Ramos (cell line): Measurements from ENCODE around the gene LRP1B.
"Not testable (repeated sequence)": the region's sequence is repeated elsewhere in the genome, so short reads cannot be mapped to it uniquely, and the experiment has no call there.

Experiments used
- in situ Hi-C: fragments of 300-500 bp; cut with MboI; formaldehyde crosslinking; loops from one replicate; pipeline ENCODE4 v1.14.3; 2022; ENCODE audit warnings: low sequenced_read_pairs; ENCODE audit not compliant: unreplicated experiment

LRP1B gene

DNA sequence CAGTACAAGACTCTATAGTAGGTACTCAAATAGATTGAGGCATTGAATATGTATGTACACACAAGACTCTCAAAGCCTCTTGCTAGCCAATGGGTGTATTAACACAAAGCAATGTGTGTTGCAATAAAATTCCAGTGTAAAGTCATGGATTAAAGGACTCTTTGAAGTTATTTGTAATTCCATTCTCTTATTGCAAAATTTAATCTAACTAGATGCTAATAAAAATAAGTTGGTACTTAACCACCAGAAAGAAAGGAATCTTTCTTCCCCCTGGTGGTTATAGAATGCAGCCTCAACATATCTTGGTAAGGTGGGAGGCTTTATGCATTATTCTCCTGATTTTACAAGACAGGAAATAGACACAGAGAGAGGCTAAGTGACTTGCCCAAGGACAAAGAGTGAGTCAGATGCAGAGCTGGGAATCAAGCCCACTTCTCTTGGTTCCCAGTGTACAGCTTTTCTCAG, 18.0 kb downstream of the LRP1B start:
- in situ Hi-C loops, result no loop called here

GRCh38 chr2:142104134-142104758, 26.6 kb downstream of the LRP1B start:
- in situ Hi-C loops, result no loop called here

DNA sequence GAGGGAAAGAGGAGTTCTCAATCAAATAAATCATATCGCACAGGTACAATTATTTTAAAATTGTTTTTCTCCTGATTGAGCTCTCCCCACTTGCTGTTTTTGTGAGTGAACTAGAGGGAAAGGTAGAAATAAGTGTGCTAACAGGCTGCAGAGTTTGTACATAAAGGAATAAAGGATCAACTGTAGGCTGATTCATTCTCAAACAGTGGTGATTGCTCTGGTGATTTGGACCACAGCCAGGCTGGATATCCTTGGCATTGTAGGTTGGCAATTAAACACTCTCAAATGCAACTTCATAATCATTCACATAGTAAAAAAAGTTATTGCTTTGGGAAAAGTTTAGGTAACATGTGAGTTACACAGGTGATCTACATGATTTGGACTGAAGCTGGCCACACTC, 29.8 kb downstream of the LRP1B start:
- in situ Hi-C loops, result no loop called here

DNA sequence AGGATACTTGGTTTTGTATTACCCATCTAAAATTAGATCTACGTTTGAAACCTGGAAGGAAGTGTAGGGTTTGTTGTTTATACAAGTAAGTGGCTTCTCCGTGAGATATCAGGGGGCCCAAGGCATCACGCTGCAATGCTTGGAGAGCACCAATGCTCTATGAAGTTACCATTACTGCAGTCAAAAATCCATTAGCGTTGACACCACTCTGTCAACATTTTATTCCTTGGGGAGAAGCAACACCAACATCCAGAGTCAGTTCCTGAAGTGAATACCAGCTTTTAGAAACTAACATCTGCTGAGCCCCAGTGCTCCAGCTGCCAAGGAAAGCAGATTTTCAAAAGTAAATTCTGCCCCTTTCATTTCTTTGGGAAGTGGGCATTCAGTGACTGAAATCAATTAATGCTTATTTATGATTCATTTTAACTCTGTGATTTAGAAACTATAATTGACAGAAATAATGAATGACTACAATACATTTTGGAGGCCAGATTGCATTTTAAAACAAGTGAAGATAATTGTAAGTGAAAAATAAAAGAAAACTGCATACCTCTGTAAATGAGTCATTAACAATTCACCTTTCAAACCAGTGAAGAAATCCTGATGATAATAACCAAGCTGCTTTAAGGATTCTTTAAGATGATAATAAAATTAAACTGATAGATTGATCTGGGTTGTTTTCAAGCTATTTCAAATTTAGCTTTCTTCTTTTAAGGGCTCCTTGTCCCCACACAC, 30.5 kb downstream of the LRP1B start:
- in situ Hi-C loops, result no loop called here

- in situ Hi-C loops, result no loop called here
Observed at GRCh38 chr2:142097711-142098110, 33.1 kb downstream of the LRP1B start.

DNA sequence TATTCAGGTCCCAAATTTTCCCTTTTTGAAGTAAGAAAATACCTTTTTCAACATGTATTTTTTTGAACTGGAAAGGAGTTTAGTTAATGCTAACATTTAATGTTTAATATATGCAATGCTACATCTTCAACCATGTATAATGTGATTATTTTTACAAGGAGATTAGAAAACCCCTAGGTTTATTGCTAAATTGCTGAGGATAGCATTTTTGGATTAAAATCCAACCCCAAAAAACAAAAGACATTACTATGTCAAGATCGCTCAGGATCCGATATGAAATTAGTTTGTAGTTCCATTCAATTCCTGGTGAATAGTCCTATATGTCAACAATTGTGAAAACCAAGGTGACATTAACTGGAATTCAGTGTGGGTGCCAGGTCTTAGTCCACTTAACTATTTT, 35.2 kb downstream of the LRP1B start:
- in situ Hi-C loops, result no loop called here

GRCh38 chr2:142094233-142094632, 36.6 kb downstream of the LRP1B start:
- in situ Hi-C loops, result no loop called here

DNA sequence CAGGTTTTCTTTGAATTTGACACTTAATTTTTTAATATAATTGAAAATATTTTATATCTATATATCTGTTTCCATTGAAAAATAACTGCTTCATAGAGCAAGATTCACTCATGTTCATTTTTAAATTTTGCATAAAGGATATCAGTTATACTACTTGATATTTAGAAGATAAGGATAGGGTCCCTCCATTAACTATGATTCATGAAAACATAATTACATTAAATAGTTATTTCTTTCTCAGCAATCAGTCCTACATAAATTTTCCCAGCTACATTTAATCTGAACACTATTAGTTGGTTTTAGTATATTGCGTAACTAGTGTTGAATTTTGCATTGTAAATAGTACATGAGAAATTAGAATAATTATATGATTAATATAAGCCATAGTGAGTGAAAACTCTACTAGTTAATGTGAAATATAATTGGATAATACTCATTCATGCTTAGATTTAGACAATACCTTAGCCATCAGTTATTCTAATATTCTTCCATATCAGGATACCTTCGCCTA, 42.7 kb downstream of the LRP1B start:
- in situ Hi-C loops, result no loop called here

- in situ Hi-C loops, result not testable (repeated sequence)
Observed at GRCh38 chr2:142087585-142087984, 43.2 kb downstream of the LRP1B start.

GRCh38 chr2:142082368-142082767, 48.4 kb downstream of the LRP1B start:
- in situ Hi-C loops, result no loop called here

- in situ Hi-C loops, result no loop called here
Observed at GRCh38 chr2:142076317-142076716, 54.5 kb downstream of the LRP1B start.

DNA sequence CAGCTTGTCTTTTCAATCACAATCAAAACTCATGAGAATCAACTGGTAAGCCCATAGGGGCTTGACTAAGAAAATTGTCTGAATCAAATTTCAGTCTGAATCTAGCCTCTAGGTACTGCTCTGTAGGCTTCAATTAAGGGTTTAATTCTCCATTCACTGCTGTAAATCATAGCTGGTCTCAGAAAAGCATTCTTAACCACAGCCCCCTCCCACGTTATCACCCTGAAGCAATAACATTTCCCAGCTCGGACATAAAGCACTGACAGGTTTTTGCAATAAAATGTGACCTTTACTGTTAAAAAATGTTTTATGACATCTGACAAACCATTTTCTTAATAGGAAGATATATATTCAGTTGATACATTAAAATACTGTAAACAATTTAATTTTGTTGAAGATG, 55.0 kb downstream of the LRP1B start:
- in situ Hi-C loops, result no loop called here

- in situ Hi-C loops, result no loop called here
Observed at GRCh38 chr2:142069251-142069888, 61.4 kb downstream of the LRP1B start.

GRCh38 chr2:142065700-142066099, 65.1 kb downstream of the LRP1B start:
- in situ Hi-C loops, result no loop called here

- in situ Hi-C loops, result no loop called here
Observed at GRCh38 chr2:142065156-142065555, 65.7 kb downstream of the LRP1B start.

DNA sequence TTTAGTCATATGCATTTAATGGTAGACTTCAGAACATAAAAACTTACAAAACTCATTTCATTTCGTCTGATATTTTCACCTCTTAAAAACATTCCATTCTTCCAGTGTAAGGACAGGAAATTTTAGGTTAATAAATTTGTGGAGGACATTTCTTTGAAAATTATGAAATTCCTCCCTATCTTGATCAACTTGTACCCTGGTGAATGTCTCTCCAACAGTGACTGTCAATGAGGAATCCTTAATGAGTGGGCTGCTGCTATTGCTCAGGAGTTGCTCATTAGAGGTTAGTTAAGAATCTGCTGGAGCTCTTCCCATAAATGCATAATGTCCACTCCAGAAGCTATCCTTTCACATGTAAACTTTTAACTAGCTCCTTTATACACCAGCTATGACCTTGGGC, 69.1 kb downstream of the LRP1B start:
- in situ Hi-C loops, result no loop called here

DNA sequence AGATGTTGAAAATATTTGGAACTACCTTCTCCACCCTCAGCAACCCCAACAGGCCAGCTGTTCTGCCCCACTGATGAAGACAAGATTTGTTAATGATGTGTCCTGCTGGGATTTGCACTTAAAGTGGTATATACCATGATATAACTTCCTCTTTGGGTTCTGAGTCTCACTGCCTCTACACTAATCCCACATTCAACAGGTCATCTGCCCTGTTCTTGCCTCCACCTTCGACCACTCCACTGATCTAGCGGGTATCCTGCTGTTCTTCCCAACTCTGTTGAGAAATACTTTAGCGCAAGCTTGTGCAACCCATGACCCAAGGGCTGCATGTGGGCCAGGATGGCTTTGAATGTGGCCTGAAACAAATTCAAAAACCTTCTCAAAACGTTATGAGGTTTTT, 72.7 kb downstream of the LRP1B start:
- in situ Hi-C loops, result no loop called here

DNA sequence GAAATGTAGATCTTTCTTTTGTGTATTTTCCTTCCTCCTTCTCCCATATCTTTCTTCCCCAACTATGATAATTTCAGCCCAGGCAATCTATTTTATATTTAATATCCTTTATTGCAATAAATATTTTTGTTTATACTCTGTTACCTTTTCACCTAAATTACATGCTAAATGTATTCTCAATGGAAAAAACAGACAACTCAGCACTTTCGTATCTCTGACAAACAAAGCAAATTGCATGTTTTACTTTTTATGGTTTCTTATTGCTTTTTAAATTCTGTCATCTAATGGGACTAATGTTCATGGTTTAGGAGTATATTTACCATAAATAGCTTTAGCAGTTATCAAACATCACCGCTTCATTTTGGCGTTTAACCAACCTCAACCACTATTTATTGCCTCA, 74.0 kb downstream of the LRP1B start:
- in situ Hi-C loops, result no loop called here

DNA sequence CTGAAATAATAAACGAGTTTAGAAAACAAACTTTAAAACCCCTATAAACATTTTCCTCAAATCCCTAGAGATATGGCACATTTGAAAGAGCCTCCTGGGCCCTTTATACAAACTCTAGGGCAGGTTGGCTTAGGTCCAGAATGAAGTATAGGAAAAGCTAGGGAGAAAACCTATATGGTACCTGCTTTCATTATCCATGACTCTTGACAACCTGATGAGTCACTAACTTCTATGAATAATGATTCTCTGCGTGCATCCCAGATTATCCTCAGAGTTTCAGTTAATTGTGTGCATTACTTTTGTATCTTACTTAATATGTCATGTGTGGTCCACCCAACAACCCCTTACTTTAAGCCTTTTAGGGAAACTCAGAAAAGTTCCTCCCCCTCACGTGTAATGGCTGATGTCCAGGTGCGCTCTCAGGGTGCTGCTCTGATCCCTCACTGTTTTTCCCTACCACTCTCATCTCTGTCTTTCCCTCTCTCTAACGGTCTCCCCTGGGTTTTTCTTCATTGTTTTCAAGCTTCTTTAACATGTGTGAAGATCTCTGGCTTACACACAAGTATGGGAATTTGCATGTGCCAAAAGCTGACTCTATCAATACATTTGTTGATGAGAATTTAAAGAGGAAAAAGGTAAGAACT, 78.5 kb downstream of the LRP1B start:
- in situ Hi-C loops, result no loop called here

- in situ Hi-C loops, result no loop called here
Observed at GRCh38 chr2:142048581-142048980, 82.2 kb downstream of the LRP1B start.

DNA sequence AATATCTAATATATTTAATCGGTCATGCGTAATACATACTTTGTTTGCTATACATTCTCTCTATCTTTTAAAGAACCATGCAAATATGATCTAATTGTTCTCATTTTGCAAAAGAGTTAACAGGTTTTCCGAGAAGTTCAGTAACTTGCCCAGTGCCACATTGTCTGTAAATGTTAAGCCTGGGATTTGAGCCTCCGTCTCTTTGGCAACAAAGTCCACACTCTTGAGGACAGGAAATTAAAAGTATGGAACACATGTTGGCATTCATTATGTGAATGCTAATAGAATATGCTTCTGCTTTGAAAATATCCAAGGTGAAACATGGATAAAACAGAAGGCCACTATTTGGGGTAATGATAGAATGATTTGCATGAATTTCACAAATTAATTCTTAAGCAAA, 85.2 kb downstream of the LRP1B start:
- in situ Hi-C loops, result no loop called here
